ENCODE data around the gene ANTXR1. TPM values are rescaled to one million over a fixed set of nuclear protein-coding genes. Genes with fewer than 3 reads are reported as not detected.

Gene ANTXR1
- total RNA-seq, 1 experiment from 2014 or later, result 25.7 TPM

DNA sequence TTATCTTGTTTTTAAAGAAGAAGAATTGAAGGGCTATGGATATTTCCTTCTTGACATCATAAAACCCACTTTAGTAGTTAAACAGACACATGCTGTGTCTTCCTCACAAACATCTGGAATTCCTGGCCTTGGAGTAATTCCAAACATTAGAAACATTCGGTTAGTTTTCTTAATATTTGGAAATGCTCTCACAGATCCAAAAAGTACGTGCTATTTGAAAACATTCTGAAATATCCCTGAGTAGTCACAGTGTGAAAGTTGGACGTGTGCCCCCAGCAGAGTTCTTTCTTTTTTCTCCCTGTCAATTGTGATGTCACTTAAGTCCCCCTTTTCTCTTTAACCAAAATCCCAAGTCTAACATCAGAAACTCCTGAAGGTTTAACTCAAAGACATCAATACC, 91.3 kb downstream of the ANTXR1 start:
- no peaks in the 10 kb centered on the region for H4K20me1 ChIP-seq (ENCODE audit: insufficient read depth)

More for the DNA sequence above, 91.3 kb downstream of the ANTXR1 start:
- Histone ChIP-seq H3K79me2 (ENCODE audit: insufficient read depth, low read length) (no peaks in the 10 kb centered on the region), H3K4me2 (ENCODE audit: low read length) (no peak overlapping the region), H3K9me3 (ENCODE audit: control insufficient read depth in 1 of 2, insufficient read depth in 1 of 2, low read depth in 1 of 2, low read length in 2 of 2) (no peaks in the 10 kb centered on the region), H3K4me3 (replicated peaks in 1 of 2; ENCODE audit: low read depth in 1 of 2, low read length in 2 of 2) (no peak overlapping the region), H3K36me3 (ENCODE audit: control insufficient read depth in 1 of 2, insufficient read depth in 2 of 2, low read length in 2 of 2) (peaks cover 3 to 4% of the 10 kb centered on the region in 2 experiments; a peak in 2 of 4 replicates), H3K9ac (ENCODE audit: low read length) (no peak overlapping the region), H3K9me2 (ENCODE audit: insufficient read depth) (no peaks in the 10 kb centered on the region), H2AFZ (ENCODE audit: low read depth, low read length, poor library complexity, severe bottlenecking) (no peak overlapping the region), H3K4me1 (ENCODE audit: control insufficient read depth in 1 of 2, insufficient read depth in 2 of 2, low read length in 2 of 2) (no peaks in the 10 kb centered on the region), H3K27me3 (ENCODE audit: insufficient read depth, low read length) (no peaks in the 10 kb centered on the region), H3K27ac (ENCODE audit: low read depth, low read length) (no peak overlapping the region)
- ChIA-PET POLR2A (no interaction called here), RAD21 (ENCODE audit: low non-redundant PET in 1 of 2, low total read pairs in 2 of 2, uncharacterized antibody in 2 of 2, unreplicated experiment in 2 of 2) (no interaction called here), CTCF (no interaction called here)
- no peak for TF ChIP-seq POLR2AphosphoS5 (IDR thresholded peaks at IDR 0.05; ENCODE audit: low read depth, low read length)
- TF ChIP-seq CTCF (IDR thresholded peaks at IDR 0.05 in 2 of 3, conservative IDR thresholded peaks at IDR 0.05 in 1 of 3; ENCODE audit: borderline replicate concordance in 1 of 3, insufficient read depth in 1 of 3, low read depth in 2 of 3, low read length in 2 of 3), result no peak
- no peak for TF ChIP-seq ELF1 (IDR thresholded peaks at IDR 0.05; ENCODE audit: borderline replicate concordance, low read depth)
- TF ChIP-seq REST (IDR thresholded peaks at IDR 0.05; ENCODE audit: low read depth), result no peak
- no peak for TF ChIP-seq YY1 (IDR thresholded peaks at IDR 0.05; ENCODE audit: extremely low read depth, insufficient replicate concordance, low read depth, low read length)
- TF ChIP-seq CEBPB (IDR thresholded peaks at IDR 0.05; ENCODE audit: low read depth), result no peak
- TF ChIP-seq EZH2 (IDR thresholded peaks at IDR 0.05), result no peak
- no peak for TF ChIP-seq ZFX (IDR thresholded peaks at IDR 0.05)
- TF ChIP-seq, protein P1, sequence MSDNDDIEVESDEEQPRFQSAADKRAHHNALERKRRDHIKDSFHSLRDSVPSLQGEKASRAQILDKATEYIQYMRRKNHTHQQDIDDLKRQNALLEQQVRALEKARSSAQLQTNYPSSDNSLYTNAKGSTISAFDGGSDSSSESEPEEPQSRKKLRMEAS (IDR thresholded peaks at IDR 0.05), result no peak
- no peak for TF ChIP-seq POLR2A (IDR thresholded peaks at IDR 0.05; ENCODE audit: borderline replicate concordance, extremely low read depth, insufficient read depth, insufficient read length)
- no peak for TF ChIP-seq JUND (IDR thresholded peaks at IDR 0.05)
- TF ChIP-seq FOSL1 (IDR thresholded peaks at IDR 0.05; ENCODE audit: low read depth), result no peak
- TF ChIP-seq CBX3 (IDR thresholded peaks at IDR 0.05; ENCODE audit: low read depth), result no peak
- no peak for TF ChIP-seq ZBTB33 (IDR thresholded peaks at IDR 0.05; ENCODE audit: extremely low read depth, insufficient replicate concordance, low read length)
- intact Hi-C loops (cut with micrococcal nuclease), result no loop called here
- ATAC-seq (no peak), DNase-seq (ENCODE audit: low read depth, low spot score) (no peak)
- no TSS peak for BruUV-seq (replicated peaks)

Measured in HCT116 (cell line).